Osteocyte (in vitro differentiated cells): Measurements from ENCODE around the gene REM2. TPM values are rescaled to one million over a fixed set of nuclear protein-coding genes. Genes with fewer than 3 reads are reported as not detected.

Source experiments
- DNase-seq: peaks from one replicate; pipeline ENCODE4 v3.0.0; 2021; ENCODE audit warnings: mixed read lengths; ENCODE audit not compliant: unreplicated experiment; ENCODE audit errors: extremely low spot score
- H3K27ac Mint-ChIP-seq: one replicate; pipeline ENCODE4 v1.8.0; 2021; ENCODE audit warnings: mild to moderate bottlenecking, mixed read lengths; ENCODE audit not compliant: unreplicated experiment
- H3K27me3 Mint-ChIP-seq: one replicate; pipeline ENCODE4 v1.8.0; 2021; ENCODE audit warnings: mixed read lengths; ENCODE audit not compliant: unreplicated experiment
- H3K36me3 Mint-ChIP-seq: one replicate; pipeline ENCODE4 v1.8.0; 2021; ENCODE audit warnings: mixed read lengths; ENCODE audit not compliant: unreplicated experiment
- H3K4me1 Mint-ChIP-seq: one replicate; pipeline ENCODE4 v1.8.0; 2021; ENCODE audit warnings: mixed read lengths; ENCODE audit not compliant: unreplicated experiment
- H3K4me3 Mint-ChIP-seq: one replicate; pipeline ENCODE4 v1.8.0; 2021; ENCODE audit warnings: mild to moderate bottlenecking, moderate library complexity, mixed read lengths; ENCODE audit not compliant: unreplicated experiment
- H3K9me3 Mint-ChIP-seq: one replicate; pipeline ENCODE4 v1.8.0; 2021; ENCODE audit warnings: mixed read lengths; ENCODE audit not compliant: unreplicated experiment
- total RNA-seq: library from RNA; stranded (reverse); gene quantifications from 2 replicates; pipeline ENCODE4 v1.2.1, GENCODE V29; 2021
- TF ChIP-seq, protein P1 (sequence below): fragments of 200-600 bp; sonication (generic); IDR thresholded peaks from 2 replicates; pipeline ENCODE4 v1.5.0; 2021; ENCODE audit warnings: antibody characterized with exemption, mild to moderate bottlenecking, moderate library complexity

REM2 gene
- total RNA-seq, 1 donor from 2014 or later = 0.35 TPM

- TF ChIP-seq, protein P1, sequence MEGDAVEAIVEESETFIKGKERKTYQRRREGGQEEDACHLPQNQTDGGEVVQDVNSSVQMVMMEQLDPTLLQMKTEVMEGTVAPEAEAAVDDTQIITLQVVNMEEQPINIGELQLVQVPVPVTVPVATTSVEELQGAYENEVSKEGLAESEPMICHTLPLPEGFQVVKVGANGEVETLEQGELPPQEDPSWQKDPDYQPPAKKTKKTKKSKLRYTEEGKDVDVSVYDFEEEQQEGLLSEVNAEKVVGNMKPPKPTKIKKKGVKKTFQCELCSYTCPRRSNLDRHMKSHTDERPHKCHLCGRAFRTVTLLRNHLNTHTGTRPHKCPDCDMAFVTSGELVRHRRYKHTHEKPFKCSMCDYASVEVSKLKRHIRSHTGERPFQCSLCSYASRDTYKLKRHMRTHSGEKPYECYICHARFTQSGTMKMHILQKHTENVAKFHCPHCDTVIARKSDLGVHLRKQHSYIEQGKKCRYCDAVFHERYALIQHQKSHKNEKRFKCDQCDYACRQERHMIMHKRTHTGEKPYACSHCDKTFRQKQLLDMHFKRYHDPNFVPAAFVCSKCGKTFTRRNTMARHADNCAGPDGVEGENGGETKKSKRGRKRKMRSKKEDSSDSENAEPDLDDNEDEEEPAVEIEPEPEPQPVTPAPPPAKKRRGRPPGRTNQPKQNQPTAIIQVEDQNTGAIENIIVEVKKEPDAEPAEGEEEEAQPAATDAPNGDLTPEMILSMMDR = peak; percentile 17
- Mint-ChIP-seq H3K36me3 (no peaks in the 10 kb centered on the region), H3K4me3 (no peak overlapping the region), H3K9me3 (no peaks in the 10 kb centered on the region), H3K27ac (no peak overlapping the region), H3K27me3 (peaks cover 5% of the 10 kb centered on the region), H3K4me1 (peaks cover 4% of the 10 kb centered on the region)
- DNase-seq = no peak
Observed at GRCh38 chr14:22865424-22866405, 17.3 kb upstream of the REM2 start.

GRCh38 chr14:22866874-22867273 lies 16.1 kb upstream of the REM2 start:
- Mint-ChIP-seq H3K27me3 (peaks cover 5% of the 10 kb centered on the region), H3K36me3 (no peaks in the 10 kb centered on the region), H3K4me1 (peaks cover 9% of the 10 kb centered on the region), H3K4me3 (no peak overlapping the region), H3K9me3 (no peaks in the 10 kb centered on the region), H3K27ac (no peak overlapping the region)
- DNase-seq = no peak
- TF ChIP-seq, protein P1 = no peak

GRCh38 chr14:22870811-22871223 lies 12.2 kb upstream of the REM2 start:
- Mint-ChIP-seq H3K27me3 (no peaks in the 10 kb centered on the region), H3K27ac (peak overlapping the region; percentile 98), H3K4me1 (peaks cover 17% of the 10 kb centered on the region), H3K9me3 (no peaks in the 10 kb centered on the region), H3K36me3 (peaks cover 5% of the 10 kb centered on the region), H3K4me3 (peak overlapping the region; percentile 82)
- DNase-seq = no peak
- TF ChIP-seq, protein P1 = no peak

- peak; percentile 93 for DNase-seq
- Mint-ChIP-seq H3K36me3 (peaks cover 11% of the 10 kb centered on the region), H3K4me3 (peak within 1 kb of the TSS; percentile 82), H3K9me3 (no peaks in the 10 kb centered on the region), H3K27me3 (no peaks in the 10 kb centered on the region), H3K4me1 (peaks cover 17% of the 10 kb centered on the region), H3K27ac (peak within 1 kb of the TSS; percentile 98)
- TF ChIP-seq, protein P1 = no peak
Observed at GRCh38 chr14:22871224-22872032, 11.6 kb upstream of the REM2 start, which contains the start of gene LRP10. Gene LRP10, plus strand, starts transcription at chr14:22871740. Its CDS starts 564 bp downstream, at chr14:22872304.
